NCI-H2196 treated with DMSO at 0.1 percent for 48 hours (cell line): Measurements from ENCODE around the gene ELFN2.
"Not testable (repeated sequence)": the region's sequence is repeated elsewhere in the genome, so short reads cannot be mapped to it uniquely, and the experiment has no call there.

Experiments used
- DNase-seq: peaks from one replicate; lab custom pipeline; 2025; ENCODE audit not compliant: unreplicated experiment; lab: John Stamatoyannopoulos, UW

The ELFN2 gene

GRCh38 chr22:37412495-37413250 lies 14.6 kb downstream of the ELFN2 start:
- no peak for DNase-seq

- no peak for DNase-seq
These were observed 15.6 kb downstream of the ELFN2 start for GRCh38 chr22:37411655-37412054.

GRCh38 chr22:37410174-37411055 lies 16.9 kb downstream of the ELFN2 start:
- DNase-seq = no peak

GRCh38 chr22:37409459-37410050 lies 17.7 kb downstream of the ELFN2 start:
- no peak for DNase-seq

GRCh38 chr22:37409031-37409430 lies 18.2 kb downstream of the ELFN2 start:
- DNase-seq = no peak

DNA sequence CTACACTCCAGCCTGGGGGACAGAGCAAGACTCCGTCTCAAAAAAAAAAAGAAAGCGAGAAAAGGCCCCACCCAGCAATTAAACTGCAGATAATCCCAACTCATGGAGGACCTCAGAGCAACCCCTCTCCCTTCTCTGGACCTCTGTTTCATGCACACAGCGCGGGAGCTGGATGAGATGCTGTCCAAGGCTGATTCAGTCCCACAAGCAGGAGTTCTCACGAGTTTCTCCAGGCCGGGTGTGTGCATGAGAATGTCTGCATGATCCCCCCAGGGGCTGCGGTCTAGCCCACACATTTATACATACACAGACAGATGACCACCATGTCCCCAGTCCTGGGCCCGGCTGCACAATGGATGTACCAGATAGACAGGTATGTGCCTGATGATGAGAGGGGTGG lies 19.4 kb downstream of the ELFN2 start:
- no peak for DNase-seq

DNA sequence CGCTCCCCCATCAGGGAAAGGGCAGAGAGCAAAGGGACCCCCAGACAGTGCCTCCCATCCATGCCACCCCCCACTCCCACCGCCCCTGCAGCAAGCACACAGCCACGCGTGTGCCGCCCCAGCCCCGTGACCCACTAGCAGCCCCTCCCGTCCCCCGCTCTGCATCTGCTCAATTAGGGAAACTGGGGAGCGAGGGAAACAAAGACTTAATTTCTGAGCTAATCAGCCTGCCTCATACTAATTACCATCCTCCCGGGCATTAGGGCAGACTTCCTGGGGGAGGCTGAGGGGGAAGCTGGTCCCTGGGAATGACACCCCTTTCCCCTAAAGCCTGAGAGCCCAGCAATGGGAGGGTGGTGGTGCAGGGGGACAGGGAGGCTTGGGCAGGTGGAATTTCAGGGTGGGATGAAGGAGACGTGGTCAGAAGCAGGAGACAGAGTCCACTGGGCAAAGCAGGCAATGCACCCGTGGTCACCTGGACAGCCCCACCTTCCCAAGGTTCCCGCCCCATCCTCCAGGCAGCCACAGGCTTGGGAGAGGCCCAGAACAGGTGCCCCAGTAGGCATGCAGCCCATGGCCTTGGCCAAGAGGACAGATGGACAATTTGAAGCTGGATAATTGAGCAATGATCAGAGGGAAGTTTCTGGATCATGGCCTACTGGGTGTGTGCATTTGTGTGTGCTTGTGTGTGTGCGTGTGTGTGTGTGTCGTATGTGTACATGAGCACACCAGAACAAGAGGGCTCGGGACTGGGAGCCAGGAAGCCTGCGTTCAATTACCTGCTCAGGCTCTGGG lies 20.6 kb downstream of the ELFN2 start:
- DNase-seq = no peak

- DNase-seq = no peak
These were observed 23.2 kb downstream of the ELFN2 start for GRCh38 chr22:37404091-37404490.

- no peak for DNase-seq
These were observed 23.9 kb downstream of the ELFN2 start for GRCh38 chr22:37403267-37403960.

DNA sequence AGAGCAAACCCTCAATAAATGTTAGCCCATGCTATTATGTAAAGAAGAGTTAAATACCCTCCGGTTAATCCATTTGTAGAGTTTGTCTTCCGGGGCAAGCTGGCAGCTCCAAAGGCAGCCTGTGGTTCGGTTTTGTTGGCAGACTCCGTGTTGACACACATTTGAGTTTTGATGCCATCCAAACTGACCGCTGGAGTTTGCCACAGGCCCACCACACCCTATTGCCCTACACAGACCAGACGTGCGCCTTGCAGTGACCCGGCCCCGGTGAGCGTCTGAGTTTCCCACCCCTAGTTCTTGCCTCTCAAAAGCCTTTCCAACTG lies 25.1 kb downstream of the ELFN2 start:
- no peak for DNase-seq

DNA sequence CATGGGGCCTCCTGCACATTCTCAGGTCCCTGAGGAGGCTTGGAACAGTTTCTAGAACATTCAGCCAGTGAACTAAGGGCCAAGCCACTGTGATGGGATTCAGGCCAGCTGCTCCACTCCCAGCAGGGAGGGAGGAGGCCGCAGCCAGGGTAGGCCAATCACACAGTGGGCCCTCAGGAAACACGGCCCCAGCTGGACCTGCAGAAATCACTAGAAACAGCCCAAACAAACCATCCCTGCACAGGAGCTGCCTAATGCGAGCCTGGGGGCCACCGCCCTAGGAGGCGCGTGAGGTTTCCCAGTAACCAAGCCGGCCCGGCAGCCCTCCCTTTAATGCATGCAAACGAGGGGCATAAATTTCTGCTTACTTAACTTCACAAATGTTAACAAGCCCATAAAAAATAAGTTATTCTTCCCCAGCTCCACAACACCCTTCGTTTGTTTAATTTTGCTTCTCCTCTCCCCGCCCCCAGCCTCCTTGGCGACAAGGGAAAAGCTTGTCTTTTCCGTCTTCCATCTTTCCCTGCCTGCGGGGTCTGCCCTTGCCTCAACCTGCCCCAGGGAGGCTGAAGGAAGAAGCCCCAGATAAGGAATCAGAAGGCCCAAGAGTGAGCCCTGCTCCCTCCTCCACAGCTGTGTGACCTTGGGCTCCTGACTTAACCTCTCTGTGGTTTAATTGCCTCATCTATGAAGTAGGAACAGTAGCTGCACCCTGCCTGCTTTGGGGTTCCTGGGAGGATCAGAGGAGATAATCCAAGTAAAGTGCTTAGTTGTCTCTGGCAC lies 25.7 kb downstream of the ELFN2 start:
- no peak for DNase-seq

GRCh38 chr22:37400719-37401118 lies 26.6 kb downstream of the ELFN2 start:
- no peak for DNase-seq

DNA sequence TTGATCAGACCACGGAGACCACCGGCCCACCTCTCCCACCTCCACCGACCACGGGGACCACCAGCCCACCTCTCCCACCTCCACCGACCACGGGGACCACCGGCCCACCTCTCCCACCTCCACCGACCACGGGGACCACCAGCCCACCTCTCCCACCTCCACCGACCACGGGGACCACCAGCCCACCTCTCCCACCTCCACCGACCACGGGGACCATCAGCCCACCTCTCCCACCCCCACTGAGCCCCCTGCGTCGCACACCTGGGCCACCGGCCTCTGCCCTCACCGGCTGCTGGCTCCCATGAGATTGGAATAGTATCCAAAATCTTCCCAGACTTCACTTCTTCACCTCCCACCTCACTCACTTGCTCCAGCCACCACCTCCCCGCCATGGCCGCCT lies 27.8 kb downstream of the ELFN2 start:
- not testable (repeated sequence) for DNase-seq

DNA sequence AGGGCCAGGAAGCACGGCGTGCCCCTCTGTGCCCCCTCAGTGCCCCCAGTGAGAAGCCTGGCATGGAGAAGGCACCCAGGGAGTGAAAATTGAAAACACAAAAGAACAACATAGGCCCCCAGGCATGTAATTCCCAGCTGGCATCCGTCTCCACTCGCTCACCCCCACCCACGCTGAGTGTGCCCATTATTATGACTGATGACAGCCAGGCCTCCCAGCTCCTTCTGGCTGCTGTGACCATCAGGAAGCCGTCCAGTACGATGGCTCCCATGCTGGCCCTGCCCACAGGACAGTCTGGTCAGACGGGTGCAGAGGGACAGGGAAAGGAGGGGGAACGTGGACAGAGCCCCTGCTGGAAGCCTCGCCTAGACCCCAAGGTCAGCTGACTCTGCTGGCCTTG lies 30.1 kb downstream of the ELFN2 start:
- no peak for DNase-seq

GRCh38 chr22:37396488-37397084 lies 30.7 kb downstream of the ELFN2 start:
- no peak for DNase-seq

- DNase-seq = no peak
These were observed 32.9 kb downstream of the ELFN2 start for GRCh38 chr22:37394341-37394740.

GRCh38 chr22:37393746-37394145 lies 33.5 kb downstream of the ELFN2 start:
- DNase-seq = no peak

- no peak for DNase-seq
These were observed 34.5 kb downstream of the ELFN2 start for GRCh38 chr22:37392721-37393328.

GRCh38 chr22:37391702-37392101 lies 35.6 kb downstream of the ELFN2 start:
- no peak for DNase-seq
